ACC112 (cell line): ENCODE results near the gene SESN1.

ENCODE experiments used
- H2AFZ ChIP-seq: fragments of 200-600 bp; sonication (generic); one replicate; pipeline ENCODE4 v1.6.0; 2017; ENCODE audit warnings: antibody characterized with exemption, low read length; ENCODE audit not compliant: unreplicated experiment
- H3K27ac ChIP-seq: fragments of 200-600 bp; sonication (generic); 2 replicates; pipeline ENCODE4 v1.5.1; 2014; ENCODE audit warnings: low read depth, mild to moderate bottlenecking, antibody characterized with exemption, low read length, moderate library complexity
- H3K27me3 ChIP-seq: fragments of 200-600 bp; sonication (generic); 2 replicates; pipeline ENCODE4 v1.6.1; 2014; ENCODE audit warnings: mild to moderate bottlenecking, antibody characterized with exemption, low read length, moderate library complexity, mixed read lengths; ENCODE audit not compliant: insufficient read depth
- H3K36me3 ChIP-seq: fragments of 200-600 bp; sonication (generic); 2 replicates; pipeline ENCODE4 v1.6.1; 2016; ENCODE audit warnings: mild to moderate bottlenecking, antibody characterized with exemption, low read length, moderate library complexity, mixed read lengths; ENCODE audit not compliant: insufficient read depth
- H3K4me1 ChIP-seq: fragments of 200-600 bp; sonication (generic); one replicate; pipeline ENCODE4 v1.6.1; 2016; ENCODE audit warnings: low read length, mixed read lengths; ENCODE audit not compliant: insufficient read depth, unreplicated experiment, control insufficient read depth
- H3K4me3 ChIP-seq: fragments of 200-600 bp; sonication (generic); 2 replicates; pipeline ENCODE4 v1.5.1; 2014; ENCODE audit warnings: mild to moderate bottlenecking, low read depth, low read length
- H3K79me2 ChIP-seq: fragments of 200-600 bp; sonication (generic); one replicate; pipeline ENCODE4 v1.6.0; 2016; ENCODE audit warnings: low read length; ENCODE audit not compliant: control insufficient read depth, unreplicated experiment, insufficient read depth

Gene SESN1

DNA sequence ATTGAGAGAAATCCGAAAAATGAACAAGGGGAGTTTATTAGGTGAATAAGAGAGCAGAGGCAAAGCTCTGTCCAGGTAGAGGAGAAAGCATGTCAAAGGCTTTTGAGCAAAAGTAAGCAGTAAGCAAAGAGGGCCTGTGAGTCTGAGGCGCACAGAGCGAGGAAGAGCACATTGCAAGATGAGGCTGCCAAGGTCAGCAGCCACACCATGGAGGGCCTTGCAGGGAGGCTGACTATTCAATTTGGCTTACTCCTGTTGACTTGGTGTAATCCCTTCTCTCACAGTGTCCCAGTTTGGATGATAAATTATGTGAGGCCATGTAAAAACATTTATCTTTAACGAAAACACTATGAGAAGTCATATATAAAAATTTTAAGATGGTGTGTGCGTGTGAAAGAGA, 32.4 kb downstream of the SESN1 start:
- H3K36me3 ChIP-seq = no peaks in the 10 kb centered on the region
- H3K4me1 ChIP-seq = peaks cover 16% of the 10 kb centered on the region
- H3K79me2 ChIP-seq = peaks cover 3% of the 10 kb centered on the region
- H3K27me3 ChIP-seq = no peaks in the 10 kb centered on the region
- no peak overlapping the region for H3K27ac ChIP-seq
- H3K4me3 ChIP-seq = no peak overlapping the region
- no peak overlapping the region for H2AFZ ChIP-seq

DNA sequence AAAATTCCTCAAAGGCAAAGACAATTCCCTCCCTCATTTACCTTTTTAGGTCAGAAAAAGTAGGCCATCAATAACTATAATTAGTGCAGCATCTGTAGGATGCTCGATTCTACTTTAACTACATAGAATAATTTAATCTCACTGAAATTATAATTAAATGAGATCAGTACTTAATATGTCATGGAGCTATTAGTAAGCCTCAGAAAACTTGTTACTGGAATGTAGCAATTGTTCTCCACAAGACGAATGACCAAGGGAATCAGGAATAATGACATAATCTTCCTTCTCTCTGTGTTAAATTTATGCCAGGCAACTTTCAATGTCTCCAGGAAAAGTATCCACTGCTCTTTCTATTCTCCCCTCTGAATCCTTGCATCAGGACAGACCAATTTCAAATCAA, 34.1 kb downstream of the SESN1 start:
- Histone ChIP-seq H3K79me2 (peaks cover 3% of the 10 kb centered on the region), H3K27ac (peak overlapping the region; percentile 56; the same call in 1 of the 2 replicates), H3K27me3 (no peaks in the 10 kb centered on the region), H2AFZ (no peak overlapping the region), H3K4me1 (peaks cover 22% of the 10 kb centered on the region), H3K4me3 (no peak overlapping the region), H3K36me3 (no peaks in the 10 kb centered on the region)

DNA sequence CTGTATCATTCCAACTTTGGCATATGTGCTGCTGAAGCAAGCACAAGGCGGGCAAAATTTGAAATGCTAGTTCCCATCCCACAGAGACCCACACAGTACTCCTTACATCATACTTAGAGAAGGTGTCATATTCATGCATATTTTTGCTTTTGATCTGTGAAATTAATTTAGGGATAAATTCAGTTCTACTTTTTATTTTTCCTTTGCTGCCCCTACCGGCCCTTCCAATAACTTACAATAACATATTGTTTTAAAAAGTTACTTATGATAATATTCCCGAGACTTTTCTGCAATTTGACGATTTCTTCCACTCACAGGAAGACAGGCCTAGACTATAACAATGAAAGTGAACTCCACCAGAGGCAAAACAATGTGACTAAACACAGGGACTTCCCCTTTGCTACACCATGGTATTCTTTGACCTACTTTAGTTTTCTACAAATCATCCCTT, 35.0 kb downstream of the SESN1 start:
- peak overlapping the region; percentile 18 for H3K4me3 ChIP-seq
- H3K36me3 ChIP-seq = no peaks in the 10 kb centered on the region
- peaks cover 3% of the 10 kb centered on the region for H3K79me2 ChIP-seq
- peak overlapping the region; percentile 56 for H3K27ac ChIP-seq
- H2AFZ ChIP-seq = no peak overlapping the region
- H3K27me3 ChIP-seq = no peaks in the 10 kb centered on the region
- peaks cover 22% of the 10 kb centered on the region for H3K4me1 ChIP-seq

DNA sequence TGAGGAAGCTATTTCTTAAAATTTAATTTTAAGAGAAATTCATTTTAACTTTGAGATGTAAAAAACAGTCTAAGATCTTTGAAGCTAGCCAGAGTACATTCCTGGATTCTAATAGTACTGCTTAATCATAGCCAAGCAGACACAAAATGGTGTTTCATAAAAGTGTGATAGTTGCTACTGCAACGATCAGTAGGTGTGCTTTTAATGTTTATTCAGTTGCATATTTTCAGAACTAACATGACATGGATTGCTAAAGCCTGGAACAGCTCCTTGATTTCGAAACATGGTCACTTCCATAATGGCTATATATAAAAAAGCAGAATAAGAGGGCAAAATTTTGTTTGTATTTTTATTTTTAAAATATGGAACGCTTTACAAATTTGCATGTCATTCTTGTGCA, 35.5 kb downstream of the SESN1 start:
- H2AFZ ChIP-seq = no peak overlapping the region
- H3K79me2 ChIP-seq = peaks cover 3% of the 10 kb centered on the region
- peak overlapping the region; percentile 56 for H3K27ac ChIP-seq
- H3K36me3 ChIP-seq = no peaks in the 10 kb centered on the region
- peak overlapping the region; percentile 18; the same call in 1 of the 2 replicates for H3K4me3 ChIP-seq
- no peaks in the 10 kb centered on the region for H3K27me3 ChIP-seq
- H3K4me1 ChIP-seq = peaks cover 22% of the 10 kb centered on the region

DNA sequence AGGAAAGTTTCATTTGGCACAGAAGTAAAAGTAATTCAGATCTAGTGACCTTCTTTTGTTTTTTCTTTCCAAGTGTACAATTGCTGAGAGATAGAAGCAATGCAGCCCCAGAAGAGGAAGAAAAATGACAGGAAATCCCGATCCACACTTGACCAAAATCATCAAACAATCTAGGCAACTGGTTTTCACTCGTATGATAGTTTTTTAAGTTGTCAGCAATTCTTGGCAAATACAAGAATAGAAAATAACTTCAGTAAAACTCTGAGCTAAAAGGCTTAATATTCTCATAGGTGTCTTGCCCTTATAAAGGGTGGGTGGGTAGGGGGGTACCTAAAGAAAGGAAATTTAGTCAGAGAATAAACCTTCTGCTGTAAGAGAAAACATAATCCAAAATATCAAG, 36.0 kb downstream of the SESN1 start:
- H3K36me3 ChIP-seq = no peaks in the 10 kb centered on the region
- no peak overlapping the region for H3K4me3 ChIP-seq
- peaks cover 22% of the 10 kb centered on the region for H3K4me1 ChIP-seq
- H3K27me3 ChIP-seq = no peaks in the 10 kb centered on the region
- no peak overlapping the region for H2AFZ ChIP-seq
- H3K27ac ChIP-seq = no peak overlapping the region
- peaks cover 3% of the 10 kb centered on the region for H3K79me2 ChIP-seq

DNA sequence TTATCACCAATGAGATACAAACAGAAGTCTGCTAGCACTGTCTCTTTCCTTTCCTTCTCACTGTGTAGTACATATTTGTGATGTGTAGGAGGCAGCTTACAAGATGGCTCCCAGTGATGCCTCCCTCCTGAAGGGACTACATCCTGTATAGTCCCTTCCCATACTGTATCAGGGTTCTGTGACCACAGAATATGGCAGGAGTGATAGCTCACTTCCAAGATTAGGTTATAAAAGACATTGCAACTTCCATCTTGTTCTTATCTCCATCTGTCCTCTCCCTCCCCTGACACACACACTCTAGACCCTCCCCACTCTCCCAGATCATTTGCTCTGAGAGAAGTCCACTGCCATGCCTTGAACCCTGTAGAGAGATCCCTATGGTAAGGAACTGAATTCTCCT, 38.0 kb downstream of the SESN1 start:
- Histone ChIP-seq H3K36me3 (no peaks in the 10 kb centered on the region), H3K4me1 (peaks cover 25% of the 10 kb centered on the region), H3K4me3 (no peak overlapping the region), H3K27ac (peak overlapping the region; percentile 59; the same call in 1 of the 2 replicates), H2AFZ (no peak overlapping the region), H3K79me2 (peaks cover 3% of the 10 kb centered on the region), H3K27me3 (no peaks in the 10 kb centered on the region)

DNA sequence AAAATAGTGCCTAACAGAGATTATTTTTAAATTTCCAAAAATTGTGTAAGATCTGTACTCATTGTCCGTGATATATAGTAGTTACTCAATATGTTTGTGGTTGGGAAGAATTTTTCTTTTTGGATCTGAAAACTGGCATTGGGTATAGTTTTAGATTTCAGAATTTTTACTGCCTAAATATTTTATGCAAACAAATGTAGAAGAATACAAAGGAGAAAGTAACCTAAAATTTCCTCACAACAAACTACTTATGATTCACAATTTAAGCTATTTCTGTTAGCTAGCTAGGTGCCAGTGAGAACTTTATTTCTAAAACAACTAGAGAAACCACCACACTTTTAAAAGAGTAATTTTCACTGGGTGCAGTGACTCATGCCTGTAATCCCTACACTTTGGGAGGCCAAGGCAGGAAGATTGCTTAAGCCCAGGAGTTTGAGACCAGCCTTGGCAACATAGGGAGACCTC, 38.8 kb downstream of the SESN1 start:
- Histone ChIP-seq H3K27ac (peak overlapping the region; percentile 59), H3K27me3 (no peaks in the 10 kb centered on the region), H3K79me2 (peaks cover 3% of the 10 kb centered on the region), H3K36me3 (no peaks in the 10 kb centered on the region), H3K4me3 (no peak overlapping the region), H3K4me1 (peaks cover 34% of the 10 kb centered on the region), H2AFZ (no peak overlapping the region)

DNA sequence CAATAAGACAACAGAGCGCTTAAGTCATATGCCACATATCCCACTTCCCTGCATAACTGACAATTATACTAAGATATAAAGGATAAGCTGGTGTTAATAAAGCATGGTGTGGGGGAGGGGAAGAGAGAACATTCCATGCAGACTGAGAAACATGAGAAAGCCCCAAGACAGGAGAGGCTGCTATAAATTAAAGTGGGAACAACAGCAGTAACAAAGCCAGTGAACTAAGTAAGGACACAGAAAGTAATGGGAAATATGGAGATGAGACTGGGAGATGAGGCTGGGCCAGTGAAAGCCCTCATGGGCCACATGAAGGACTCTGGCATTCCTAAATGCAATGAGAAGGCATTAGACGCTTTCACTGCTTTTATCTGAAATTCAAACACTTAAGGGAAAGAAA, 41.3 kb downstream of the SESN1 start:
- H3K79me2 ChIP-seq = peaks cover 3% of the 10 kb centered on the region
- H3K27me3 ChIP-seq = no peaks in the 10 kb centered on the region
- peaks cover 19% of the 10 kb centered on the region for H3K4me1 ChIP-seq
- no peak overlapping the region for H2AFZ ChIP-seq
- H3K4me3 ChIP-seq = no peak overlapping the region
- H3K36me3 ChIP-seq = no peaks in the 10 kb centered on the region
- H3K27ac ChIP-seq = no peak overlapping the region

DNA sequence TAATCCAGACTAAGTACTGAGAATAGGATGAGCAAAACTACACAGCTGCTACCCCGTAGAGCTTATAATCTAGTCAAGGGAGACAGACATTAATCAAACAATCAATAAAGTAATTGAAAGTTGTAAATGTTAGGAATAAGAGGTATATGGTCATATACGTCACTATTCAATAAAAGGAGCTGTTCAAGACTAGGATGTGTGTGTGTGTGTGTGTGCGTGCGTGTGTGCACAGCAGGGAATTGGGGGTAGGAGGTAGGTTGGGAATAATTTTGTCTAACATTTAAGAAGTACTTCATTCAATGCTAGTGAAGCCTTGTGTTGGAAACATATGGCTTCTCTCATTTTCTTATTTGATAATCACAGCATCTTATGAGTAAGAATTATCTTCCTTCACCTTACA, 41.8 kb downstream of the SESN1 start:
- H3K27me3 ChIP-seq = no peaks in the 10 kb centered on the region
- no peak overlapping the region for H3K4me3 ChIP-seq
- H3K4me1 ChIP-seq = peaks cover 19% of the 10 kb centered on the region
- no peaks in the 10 kb centered on the region for H3K36me3 ChIP-seq
- no peak overlapping the region for H3K27ac ChIP-seq
- H2AFZ ChIP-seq = no peak overlapping the region
- peaks cover 3% of the 10 kb centered on the region for H3K79me2 ChIP-seq

DNA sequence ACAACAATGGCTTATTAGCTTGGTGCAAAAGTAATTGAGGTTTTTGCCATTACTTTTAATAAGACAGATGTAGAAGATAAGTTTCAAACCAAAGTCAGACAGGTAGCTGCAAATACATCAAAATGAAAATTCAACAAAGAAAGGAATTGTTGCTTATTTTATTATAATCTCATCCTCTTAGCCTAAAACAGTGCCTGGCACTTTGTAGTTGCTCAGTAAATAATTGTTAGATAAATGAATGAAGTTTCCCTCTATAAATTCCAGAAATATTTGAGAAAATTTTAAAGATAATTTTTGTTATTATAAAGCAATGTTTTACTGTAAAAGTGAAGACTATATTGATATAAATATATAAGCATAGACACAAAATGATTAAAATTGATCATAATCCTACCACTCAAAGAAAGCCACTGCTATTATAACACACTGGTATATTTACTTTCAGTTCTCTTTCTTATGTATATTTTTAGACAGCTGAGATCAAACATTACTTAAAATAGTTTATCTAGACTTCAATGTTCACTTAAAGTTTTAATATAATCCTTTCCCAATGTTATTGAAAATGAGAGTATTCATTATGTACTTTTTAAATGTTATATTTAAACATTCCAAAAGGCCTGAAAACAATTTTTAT, 42.5 kb downstream of the SESN1 start:
- Histone ChIP-seq H3K4me1 (peaks cover 19% of the 10 kb centered on the region), H3K36me3 (no peaks in the 10 kb centered on the region), H3K79me2 (no peaks in the 10 kb centered on the region), H3K27me3 (no peaks in the 10 kb centered on the region), H3K4me3 (no peak overlapping the region), H3K27ac (no peak overlapping the region), H2AFZ (no peak overlapping the region)

DNA sequence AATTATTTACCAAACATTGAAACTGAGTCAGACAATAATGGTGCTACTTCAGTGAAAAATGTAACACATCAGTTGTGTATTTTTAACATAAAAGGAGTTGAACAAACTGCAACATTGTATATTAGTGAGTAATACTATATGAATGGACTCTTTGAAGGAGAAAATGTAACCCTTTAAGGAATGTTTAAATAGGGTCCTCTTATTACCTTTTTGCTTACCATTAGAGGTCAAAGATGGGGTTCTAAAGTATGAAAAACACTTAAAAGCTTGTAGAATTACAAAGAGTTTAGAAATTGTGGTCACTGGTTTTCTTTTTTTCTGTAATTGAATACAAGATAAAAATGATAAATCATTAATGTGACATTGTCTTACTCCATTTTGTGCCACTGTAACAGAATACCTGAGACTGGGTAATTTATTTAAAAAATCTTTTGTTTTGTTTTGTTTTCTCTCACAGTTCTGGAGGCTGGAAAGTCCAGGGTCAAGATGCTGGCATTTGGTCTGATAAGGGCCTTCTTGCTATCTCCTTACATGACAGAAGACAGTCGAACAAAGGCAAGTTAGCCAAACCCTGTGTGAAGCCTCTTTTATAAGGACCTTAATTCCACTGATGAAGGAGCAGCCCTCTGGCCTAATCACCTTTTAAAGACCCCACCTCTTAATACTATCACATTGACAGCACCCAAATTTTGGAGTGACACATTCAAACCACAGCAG, 43.2 kb downstream of the SESN1 start:
- Histone ChIP-seq H2AFZ (no peak overlapping the region), H3K4me1 (peaks cover 18% of the 10 kb centered on the region)

More for the DNA sequence above, 43.2 kb downstream of the SESN1 start:
- H3K79me2 ChIP-seq = no peaks in the 10 kb centered on the region
- H3K36me3 ChIP-seq = no peaks in the 10 kb centered on the region
- no peak overlapping the region for H3K27ac ChIP-seq
- H3K4me3 ChIP-seq = no peak overlapping the region
- no peaks in the 10 kb centered on the region for H3K27me3 ChIP-seq
